Measurements from ENCODE around the gene MAS1L. TPM values are rescaled to one million over a fixed set of nuclear protein-coding genes. Genes with fewer than 3 reads are reported as not detected.

Gene MAS1L
- polyA plus RNA-seq, 2 of the 4 experiments (the other 2 are of a cell fraction) = not detected

DNA sequence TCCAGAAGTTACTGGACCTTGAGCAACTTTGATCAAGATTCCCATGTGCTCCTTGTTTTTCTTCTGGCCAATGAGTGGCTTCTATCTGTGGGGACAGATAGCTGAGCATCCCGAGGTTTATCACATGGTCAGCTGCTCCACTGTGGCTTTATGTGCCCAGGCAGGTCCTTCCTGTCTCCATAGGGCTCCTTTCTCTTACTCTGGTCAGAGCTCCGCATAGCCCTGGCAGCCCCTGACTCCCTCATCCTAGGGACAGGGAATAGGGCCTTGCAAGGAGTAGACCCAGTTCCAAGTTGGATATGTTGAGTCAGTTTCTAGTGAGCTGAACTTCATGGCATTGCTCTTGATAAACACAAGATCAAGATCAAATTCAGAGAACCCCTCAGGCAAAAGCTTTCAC is 6.4 kb upstream of the MAS1L start:
- WGBS (ENCODE audit: missing lambda C conversion rate) = 10% methylated on average over 2 of the region's 2 CpGs

DNA sequence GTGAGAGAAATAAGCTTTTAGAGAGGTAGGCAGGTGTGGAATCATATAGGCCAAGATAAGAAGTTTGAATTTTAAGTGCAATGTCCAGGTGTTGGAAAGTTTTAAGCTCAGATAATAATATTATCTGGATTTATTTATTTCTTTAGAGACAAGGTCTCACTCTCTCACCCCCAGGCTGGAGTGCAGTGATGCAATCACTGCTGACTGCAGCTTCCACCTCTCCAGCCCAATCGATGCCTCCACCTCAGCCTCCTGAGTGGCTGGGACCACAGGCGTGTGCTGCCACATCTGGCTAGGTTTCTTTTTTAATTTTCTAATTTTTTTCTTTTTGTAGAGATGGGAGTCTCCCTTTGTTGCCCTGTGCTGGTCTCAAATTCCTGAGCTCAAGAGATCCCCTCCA is 5.5 kb upstream of the MAS1L start:
- Histone ChIP-seq H3K27ac (no peak overlapping the region), H3K4me2 (no peak overlapping the region), H3K9me3 (no peaks in the 10 kb centered on the region), H3K4me3 (no peak overlapping the region), H3K4me1 (no peaks in the 10 kb centered on the region)
- no peak for TF ChIP-seq HEYL (CRISPR knock-in tag; IDR thresholded peaks at IDR 0.05)
- TF ChIP-seq MAX (IDR thresholded peaks at IDR 0.05) = no peak
- no peak for TF ChIP-seq NR3C1 (IDR thresholded peaks at IDR 0.05)
- no peak for TF ChIP-seq RAD21 (conservative IDR thresholded peaks at IDR 0.05 in 1 of 2, IDR thresholded peaks at IDR 0.05 in 1 of 2)
- TF ChIP-seq, protein P1, sequence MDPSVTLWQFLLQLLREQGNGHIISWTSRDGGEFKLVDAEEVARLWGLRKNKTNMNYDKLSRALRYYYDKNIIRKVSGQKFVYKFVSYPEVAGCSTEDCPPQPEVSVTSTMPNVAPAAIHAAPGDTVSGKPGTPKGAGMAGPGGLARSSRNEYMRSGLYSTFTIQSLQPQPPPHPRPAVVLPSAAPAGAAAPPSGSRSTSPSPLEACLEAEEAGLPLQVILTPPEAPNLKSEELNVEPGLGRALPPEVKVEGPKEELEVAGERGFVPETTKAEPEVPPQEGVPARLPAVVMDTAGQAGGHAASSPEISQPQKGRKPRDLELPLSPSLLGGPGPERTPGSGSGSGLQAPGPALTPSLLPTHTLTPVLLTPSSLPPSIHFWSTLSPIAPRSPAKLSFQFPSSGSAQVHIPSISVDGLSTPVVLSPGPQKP (IDR thresholded peaks at IDR 0.05; ENCODE audit: low read depth, low read length) = no peak
- TF ChIP-seq, protein P2, sequence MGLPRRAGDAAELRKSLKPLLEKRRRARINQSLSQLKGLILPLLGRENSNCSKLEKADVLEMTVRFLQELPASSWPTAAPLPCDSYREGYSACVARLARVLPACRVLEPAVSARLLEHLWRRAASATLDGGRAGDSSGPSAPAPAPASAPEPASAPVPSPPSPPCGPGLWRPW (IDR thresholded peaks at IDR 0.05) = no peak
- TF ChIP-seq HOXB5 (CRISPR knock-in tag; IDR thresholded peaks at IDR 0.05) = no peak
- TF ChIP-seq MAFK (IDR thresholded peaks at IDR 0.05; ENCODE audit: partially characterized antibody) = no peak
- ChIA-PET CTCF (no interaction called here), POLR2A (no interaction called here)
- DNase-seq (ENCODE audit: low read depth in 1 of 2, low spot score in 1 of 2) (no peak), FAIRE-seq (no peak), ATAC-seq (no peak)
- WGBS (ENCODE audit: missing lambda C conversion rate) = 9% methylated on average over 2 of the region's 2 CpGs

More for the DNA sequence above, 6.4 kb upstream of the MAS1L start:
- DNase-seq (ENCODE audit: low read depth in 1 of 2, low spot score in 1 of 2) (no peak), FAIRE-seq (no peak), ATAC-seq (no peak)
- Histone ChIP-seq H3K9me3 (no peaks in the 10 kb centered on the region), H3K27ac (no peak overlapping the region), H3K4me3 (no peak overlapping the region), H3K4me1 (no peaks in the 10 kb centered on the region), H3K4me2 (no peak overlapping the region)
- POLR2A ChIA-PET = no interaction called here
- TF ChIP-seq KDM5A (IDR thresholded peaks at IDR 0.05) = no peak
- no peak for TF ChIP-seq FOSB (CRISPR knock-in tag; IDR thresholded peaks at IDR 0.05)
- TF ChIP-seq PHF8 (IDR thresholded peaks at IDR 0.05; ENCODE audit: borderline replicate concordance, low read depth) = no peak
- no peak for TF ChIP-seq EP300 (IDR thresholded peaks at IDR 0.05)
- TF ChIP-seq, protein P3, sequence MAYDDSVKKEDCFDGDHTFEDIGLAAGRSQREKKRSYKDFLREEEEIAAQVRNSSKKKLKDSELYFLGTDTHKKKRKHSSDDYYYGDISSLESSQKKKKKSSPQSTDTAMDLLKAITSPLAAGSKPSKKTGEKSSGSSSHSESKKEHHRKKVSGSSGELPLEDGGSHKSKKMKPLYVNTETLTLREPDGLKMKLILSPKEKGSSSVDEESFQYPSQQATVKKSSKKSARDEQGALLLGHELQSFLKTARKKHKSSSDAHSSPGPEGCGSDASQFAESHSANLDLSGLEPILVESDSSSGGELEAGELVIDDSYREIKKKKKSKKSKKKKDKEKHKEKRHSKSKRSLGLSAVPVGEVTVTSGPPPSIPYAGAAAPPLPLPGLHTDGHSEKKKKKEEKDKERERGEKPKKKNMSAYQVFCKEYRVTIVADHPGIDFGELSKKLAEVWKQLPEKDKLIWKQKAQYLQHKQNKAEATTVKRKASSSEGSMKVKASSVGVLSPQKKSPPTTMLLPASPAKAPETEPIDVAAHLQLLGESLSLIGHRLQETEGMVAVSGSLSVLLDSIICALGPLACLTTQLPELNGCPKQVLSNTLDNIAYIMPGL (CRISPR knock-in tag; IDR thresholded peaks at IDR 0.05; ENCODE audit: borderline replicate concordance) = no peak
- TF ChIP-seq NFE2L2 (conservative IDR thresholded peaks at IDR 0.05; ENCODE audit: low read length) = no peak
- no peak for TF ChIP-seq SMC3 (IDR thresholded peaks at IDR 0.05)
- TF ChIP-seq JUN (IDR thresholded peaks at IDR 0.05) = no peak
- no peak for TF ChIP-seq ZFP36 (IDR thresholded peaks at IDR 0.05; ENCODE audit: borderline replicate concordance, partially characterized antibody)
- TF ChIP-seq ZC3H11A (IDR thresholded peaks at IDR 0.05) = no peak
- TF ChIP-seq SREBF2 (IDR thresholded peaks at IDR 0.05) = no peak
- CTCF ChIA-PET = no interaction called here

DNA sequence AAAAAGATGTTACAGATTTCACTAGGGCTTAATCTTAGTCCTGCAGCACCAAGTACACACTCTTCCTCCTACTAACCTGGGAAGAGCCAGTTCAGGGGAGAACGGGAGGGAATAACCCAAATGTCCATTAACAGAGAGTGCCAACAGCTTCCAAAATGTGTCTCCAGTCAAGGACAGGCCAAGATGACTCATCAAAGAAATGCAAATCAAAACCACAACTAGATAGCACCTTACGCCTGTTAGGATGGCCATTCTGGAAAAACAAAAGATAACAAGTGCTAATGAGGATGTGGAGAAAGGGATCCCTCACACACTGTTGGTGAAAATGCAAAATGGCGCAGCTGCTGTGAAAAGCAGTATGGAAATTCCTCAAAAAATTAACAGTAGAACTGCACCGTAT is 3.8 kb upstream of the MAS1L start:
- WGBS (ENCODE audit: missing lambda C conversion rate) = 43% methylated on average over 4 of the region's 4 CpGs
- FAIRE-seq (no peak), DNase-seq (ENCODE audit: low read depth in 1 of 2, low spot score in 1 of 2) (no peak), ATAC-seq (no peak)
- Histone ChIP-seq H3K4me3 (no peak overlapping the region), H3K4me2 (no peak overlapping the region), H3K4me1 (no peaks in the 10 kb centered on the region), H3K9me3 (no peaks in the 10 kb centered on the region), H3K27ac (no peak overlapping the region)
- CTCF ChIA-PET = no interaction called here
- POLR2A ChIA-PET = no interaction called here
- no peak for TF ChIP-seq ZC3H11A (IDR thresholded peaks at IDR 0.05)
- TF ChIP-seq MAZ (IDR thresholded peaks at IDR 0.05; ENCODE audit: borderline replicate concordance, low read depth, low read length) = no peak
- TF ChIP-seq REST (IDR thresholded peaks at IDR 0.05) = no peak
- TF ChIP-seq KDM1A (IDR thresholded peaks at IDR 0.05; ENCODE audit: low read depth) = no peak
- TF ChIP-seq EHF (CRISPR knock-in tag; IDR thresholded peaks at IDR 0.05) = no peak
- no peak for TF ChIP-seq ESRRA (IDR thresholded peaks at IDR 0.05; ENCODE audit: borderline replicate concordance, low read length)
- no peak for TF ChIP-seq EHMT2 (IDR thresholded peaks at IDR 0.05; ENCODE audit: low read depth)
- no peak for TF ChIP-seq USF2 (IDR thresholded peaks at IDR 0.05)
- no peak for TF ChIP-seq SMC3 (IDR thresholded peaks at IDR 0.05)
- no peak for TF ChIP-seq NPAS2 (CRISPR knock-in tag; IDR thresholded peaks at IDR 0.05; ENCODE audit: borderline replicate concordance)
- TF ChIP-seq FOXS1 (CRISPR knock-in tag; IDR thresholded peaks at IDR 0.05) = no peak
- no peak for TF ChIP-seq FOSL2 (IDR thresholded peaks at IDR 0.05)
- TF ChIP-seq FOSL2 (CRISPR knock-in tag; IDR thresholded peaks at IDR 0.05) = no peak

All from A549 (cell line).